HG02642 (cell line): ENCODE results near the gene MAP1LC3B.

Experiments used
- ATAC-seq: cut with Tn5 transposase; IDR thresholded peaks from one replicate; pipeline ENCODE4 v1.9.1; 2021; ENCODE audit warnings: mild to moderate bottlenecking; ENCODE audit not compliant: unreplicated experiment, poor library complexity

Gene MAP1LC3B

GRCh38 chr16:87406495-87407088, 14.5 kb downstream of the MAP1LC3B start:
- ATAC-seq, result no peak

GRCh38 chr16:87407511-87408112, 15.5 kb downstream of the MAP1LC3B start:
- ATAC-seq, result no peak

GRCh38 chr16:87409153-87409552, 17.0 kb downstream of the MAP1LC3B start:
- no peak for ATAC-seq

GRCh38 chr16:87409781-87410180, 17.6 kb downstream of the MAP1LC3B start:
- ATAC-seq, result no peak

GRCh38 chr16:87410530-87410929, 18.4 kb downstream of the MAP1LC3B start:
- ATAC-seq, result no peak

GRCh38 chr16:87410968-87411367, 18.8 kb downstream of the MAP1LC3B start:
- no peak for ATAC-seq

GRCh38 chr16:87411375-87412271, 19.5 kb downstream of the MAP1LC3B start:
- ATAC-seq, result no peak

GRCh38 chr16:87412371-87412995, 20.3 kb downstream of the MAP1LC3B start:
- ATAC-seq, result no peak

GRCh38 chr16:87412996-87413421, 20.9 kb downstream of the MAP1LC3B start:
- no peak for ATAC-seq

GRCh38 chr16:87414251-87414680, 22.1 kb downstream of the MAP1LC3B start:
- no peak for ATAC-seq

GRCh38 chr16:87415441-87415840, 23.3 kb downstream of the MAP1LC3B start:
- ATAC-seq, result no peak

GRCh38 chr16:87416826-87417527, 24.8 kb downstream of the MAP1LC3B start:
- no peak for ATAC-seq

GRCh38 chr16:87417528-87417910, 25.4 kb downstream of the MAP1LC3B start:
- no peak for ATAC-seq

- ATAC-seq, result no peak
These were observed 26.1 kb downstream of the MAP1LC3B start for GRCh38 chr16:87418216-87418615.

GRCh38 chr16:87418644-87419043, 26.5 kb downstream of the MAP1LC3B start:
- no peak for ATAC-seq

GRCh38 chr16:87420026-87421002, 28.2 kb downstream of the MAP1LC3B start:
- no peak for ATAC-seq

GRCh38 chr16:87421003-87421912, 29.1 kb downstream of the MAP1LC3B start:
- ATAC-seq, result no peak

- ATAC-seq, result no peak
These were observed 30.0 kb downstream of the MAP1LC3B start for GRCh38 chr16:87422106-87422505.
